DND-41 (cell line): ENCODE results near the gene SHANK3.

Source experiments
- ATAC-seq: fragments of 200-7000 bp; cut with Tn5 transposase; 3 replicates; pipeline ENCODE4 v1.9.1; 2021; ENCODE audit warnings: low read depth; ENCODE audit not compliant: insufficient read depth
- DNase-seq: peaks from one replicate; pipeline ENCODE4 v3.0.0-alpha.2; 2020
- H2AFZ ChIP-seq: 2 replicates; pipeline ENCODE4 v1.6.0; 2012; ENCODE audit warnings: low read depth, low read length
- H3K27ac ChIP-seq: 2 replicates; pipeline ENCODE4 v1.5.1; 2012; ENCODE audit warnings: low read length, inconsistent platforms
- H3K27me3 ChIP-seq: fragments of 200-600 bp; sonication (generic); 2 replicates; pipeline ENCODE4 v1.6.0; 2012; ENCODE audit warnings: low read length, mild to moderate bottlenecking, inconsistent platforms; ENCODE audit not compliant: insufficient read depth, poor library complexity
- H3K36me3 ChIP-seq: 2 replicates; pipeline ENCODE4 v1.5.1; 2012; ENCODE audit warnings: low read length, inconsistent platforms; ENCODE audit not compliant: insufficient read depth
- H3K4me1 ChIP-seq: 2 replicates; pipeline ENCODE4 v1.5.1; 2012; ENCODE audit warnings: mild to moderate bottlenecking, low read length; ENCODE audit not compliant: insufficient read depth
- H3K4me2 ChIP-seq: 2 replicates; pipeline ENCODE4 v1.6.0; 2012; ENCODE audit warnings: mild to moderate bottlenecking, moderate library complexity, low read length, inconsistent platforms; ENCODE audit not compliant: insufficient read depth
- H3K4me3 ChIP-seq, 2 experiments: fragments of 200-600 bp in 1 of 2; shearing (Covaris generic) in 1 of 2; 2 replicates each; pipeline ENCODE4 v1.5.1; 2012 to 2016; ENCODE audit warnings: inconsistent platforms in 2 of 2, low read length in 2 of 2, mild to moderate bottlenecking in 2 of 2, low read depth in 1 of 2, moderate library complexity in 1 of 2
- H3K79me2 ChIP-seq: 2 replicates; pipeline ENCODE4 v1.6.0; 2012; ENCODE audit warnings: low read length, inconsistent platforms; ENCODE audit not compliant: insufficient read depth
- H3K9ac ChIP-seq: 2 replicates; pipeline ENCODE4 v1.6.0; 2012; ENCODE audit warnings: low read depth, mild to moderate bottlenecking, inconsistent platforms, low read length, moderate library complexity
- H3K9me3 ChIP-seq: 2 replicates; pipeline ENCODE4 v1.5.1; 2012; ENCODE audit warnings: low read length, moderate library complexity, mild to moderate bottlenecking, inconsistent platforms; ENCODE audit not compliant: insufficient read depth, severe bottlenecking
- H4K20me1 ChIP-seq: 2 replicates; pipeline ENCODE4 v1.6.0; 2012; ENCODE audit warnings: low read length; ENCODE audit not compliant: insufficient read depth
- EZH2 ChIP-seq: IDR thresholded peaks from 3 replicates; pipeline ENCODE4 v1.6.1; 2012; ENCODE audit warnings: borderline replicate concordance, low read depth, mild to moderate bottlenecking, moderate library complexity, low read length, inconsistent platforms; ENCODE audit not compliant: severe bottlenecking
- TF ChIP-seq, protein P1 (sequence below): IDR thresholded peaks from 2 replicates; pipeline ENCODE4 v1.5.1; 2012; ENCODE audit warnings: borderline replicate concordance, low read length, moderate library complexity, mild to moderate bottlenecking; ENCODE audit not compliant: poor library complexity, severe bottlenecking; ENCODE audit errors: extremely low read depth

Gene SHANK3

DNA sequence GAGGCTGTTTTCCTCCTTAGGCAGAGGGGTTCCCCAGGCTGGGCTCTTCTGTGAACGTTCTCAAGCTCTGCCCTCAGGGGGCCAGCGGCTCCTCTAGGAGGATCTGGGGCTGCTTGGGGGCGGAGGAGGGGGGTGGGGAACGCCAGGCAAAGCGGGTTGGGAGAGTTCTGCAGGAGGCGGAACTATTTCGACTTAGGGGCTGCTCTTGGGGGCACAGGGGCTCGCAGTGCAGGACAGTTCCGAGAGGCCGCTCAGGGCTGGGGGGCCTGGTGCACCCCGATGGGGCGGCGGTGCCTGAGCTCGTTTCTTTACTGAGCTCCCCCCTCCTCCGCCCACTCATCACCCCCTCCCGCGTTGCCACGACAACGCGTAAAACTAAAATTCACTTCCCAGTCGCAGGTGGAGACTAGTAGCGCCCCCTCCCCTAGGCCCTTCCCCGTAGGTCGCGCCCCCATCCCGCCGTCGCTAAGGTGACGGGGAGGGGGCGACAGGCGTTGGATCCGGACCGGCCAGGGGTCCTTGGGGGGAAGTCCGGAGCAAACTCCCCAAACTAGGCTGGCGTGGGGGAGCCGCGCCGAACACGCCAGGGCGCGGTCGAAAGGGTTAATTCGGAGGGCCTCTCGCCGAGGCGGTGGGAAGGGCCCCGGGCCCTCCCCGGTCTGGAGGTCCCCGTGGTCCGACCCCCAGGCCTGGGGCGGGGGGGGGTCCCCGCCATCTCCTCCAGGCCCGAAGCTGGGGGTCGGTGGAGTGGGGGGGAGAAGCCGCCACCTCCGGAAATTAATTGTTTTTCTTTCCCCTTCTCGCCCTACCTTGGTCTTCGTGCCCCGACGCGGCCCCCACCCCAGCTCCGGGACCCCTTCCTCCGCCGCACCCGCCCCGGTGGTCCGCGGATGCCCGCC, 857 bp downstream of the SHANK3 start:
- Histone ChIP-seq H3K36me3 (no peaks in the 10 kb centered on the region), H3K4me1 (no peaks in the 10 kb centered on the region), H3K4me3 (no peak overlapping the region), H3K27ac (no peak overlapping the region), H4K20me1 (0 out of 2 replicates have a peak, but pooled peaks cover 4% of the 10 kb centered on the region), H3K79me2 (no peaks in the 10 kb centered on the region), H3K9me3 (no peaks in the 10 kb centered on the region), H2AFZ (no peak overlapping the region), H3K27me3 (peaks cover 38% of the 10 kb centered on the region), H3K9ac (no peak overlapping the region), H3K4me2 (no peak overlapping the region)
- DNase-seq (no peak), ATAC-seq (no peak)
- TF ChIP-seq, protein P1, sequence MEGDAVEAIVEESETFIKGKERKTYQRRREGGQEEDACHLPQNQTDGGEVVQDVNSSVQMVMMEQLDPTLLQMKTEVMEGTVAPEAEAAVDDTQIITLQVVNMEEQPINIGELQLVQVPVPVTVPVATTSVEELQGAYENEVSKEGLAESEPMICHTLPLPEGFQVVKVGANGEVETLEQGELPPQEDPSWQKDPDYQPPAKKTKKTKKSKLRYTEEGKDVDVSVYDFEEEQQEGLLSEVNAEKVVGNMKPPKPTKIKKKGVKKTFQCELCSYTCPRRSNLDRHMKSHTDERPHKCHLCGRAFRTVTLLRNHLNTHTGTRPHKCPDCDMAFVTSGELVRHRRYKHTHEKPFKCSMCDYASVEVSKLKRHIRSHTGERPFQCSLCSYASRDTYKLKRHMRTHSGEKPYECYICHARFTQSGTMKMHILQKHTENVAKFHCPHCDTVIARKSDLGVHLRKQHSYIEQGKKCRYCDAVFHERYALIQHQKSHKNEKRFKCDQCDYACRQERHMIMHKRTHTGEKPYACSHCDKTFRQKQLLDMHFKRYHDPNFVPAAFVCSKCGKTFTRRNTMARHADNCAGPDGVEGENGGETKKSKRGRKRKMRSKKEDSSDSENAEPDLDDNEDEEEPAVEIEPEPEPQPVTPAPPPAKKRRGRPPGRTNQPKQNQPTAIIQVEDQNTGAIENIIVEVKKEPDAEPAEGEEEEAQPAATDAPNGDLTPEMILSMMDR: no peak
- TF ChIP-seq EZH2: peak; percentile 62

DNA sequence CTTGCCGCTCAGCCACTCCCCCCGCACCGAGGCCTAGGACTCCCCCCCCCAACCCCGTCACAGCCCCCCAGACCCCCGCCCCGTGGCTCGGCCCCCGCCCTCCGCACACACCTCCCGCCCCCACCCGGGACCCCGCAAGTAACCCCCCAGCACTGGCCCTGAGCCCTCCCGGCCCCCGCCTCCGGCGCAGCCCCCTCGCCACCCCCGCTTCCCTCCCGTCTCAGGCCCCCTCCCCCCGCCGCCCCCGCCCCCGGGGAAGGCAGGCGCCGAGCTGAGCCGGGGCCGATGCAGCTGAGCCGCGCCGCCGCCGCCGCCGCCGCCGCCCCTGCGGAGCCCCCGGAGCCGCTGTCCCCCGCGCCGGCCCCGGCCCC, 1.5 kb downstream of the SHANK3 start:
- H3K9me3 ChIP-seq: no peaks in the 10 kb centered on the region
- no peaks in the 10 kb centered on the region for H3K36me3 ChIP-seq
- H3K27ac ChIP-seq: no peak overlapping the region
- H3K79me2 ChIP-seq: no peaks in the 10 kb centered on the region
- DNase-seq (no peak), ATAC-seq (no peak)
- H4K20me1 ChIP-seq: 0 out of 2 replicates have a peak, but pooled peaks cover 4% of the 10 kb centered on the region
- H3K4me3 ChIP-seq: no peak overlapping the region
- H3K4me2 ChIP-seq: no peak overlapping the region
- TF ChIP-seq, protein P1: no peak
- TF ChIP-seq EZH2: no peak
- H2AFZ ChIP-seq: no peak overlapping the region
- no peak overlapping the region for H3K9ac ChIP-seq
- H3K27me3 ChIP-seq: peaks cover 38% of the 10 kb centered on the region
- H3K4me1 ChIP-seq: no peaks in the 10 kb centered on the region

DNA sequence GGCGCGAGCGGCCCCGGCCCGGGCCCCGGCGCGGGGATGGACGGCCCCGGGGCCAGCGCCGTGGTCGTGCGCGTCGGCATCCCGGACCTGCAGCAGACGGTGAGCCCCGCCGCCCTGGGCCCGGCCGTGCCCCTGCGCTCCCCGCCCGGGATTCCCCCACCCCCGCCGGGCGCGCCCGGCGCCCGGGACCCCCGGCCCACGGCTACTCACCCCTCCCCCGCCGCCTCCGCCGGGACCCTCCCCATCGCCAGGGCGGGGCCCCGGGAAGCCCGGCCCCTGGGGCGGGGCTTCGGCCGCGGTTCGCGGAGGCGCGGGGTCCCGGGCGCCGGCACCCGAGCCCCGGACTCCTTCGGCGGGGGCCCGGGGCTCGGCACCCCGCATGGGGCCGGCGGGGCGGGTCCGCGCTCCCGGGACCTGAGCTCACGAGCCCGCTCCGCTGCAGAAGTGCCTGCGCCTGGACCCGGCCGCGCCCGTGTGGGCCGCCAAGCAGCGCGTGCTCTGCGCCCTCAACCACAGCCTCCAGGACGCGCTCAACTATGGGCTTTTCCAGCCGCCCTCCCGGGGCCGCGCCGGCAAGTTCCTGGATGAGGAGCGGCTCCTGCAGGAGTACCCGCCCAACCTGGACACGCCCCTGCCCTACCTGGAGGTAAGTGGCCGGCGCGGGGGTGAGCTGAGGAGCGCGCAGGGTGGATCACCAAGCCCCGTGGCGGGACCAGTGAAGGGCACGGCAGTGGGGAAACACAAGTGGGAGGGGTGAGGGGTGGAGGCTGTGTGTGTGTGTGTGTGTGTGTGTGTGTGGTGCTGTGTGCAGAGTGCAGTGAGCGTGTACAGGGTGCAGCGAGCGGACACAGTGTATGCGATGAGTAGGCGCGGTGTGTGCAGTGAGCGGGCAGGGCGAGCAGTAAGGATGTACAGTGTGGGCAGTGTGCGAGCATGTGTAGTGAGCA, 2.3 kb downstream of the SHANK3 start:
- TF ChIP-seq, protein P1: no peak
- peak; percentile 54 for TF ChIP-seq EZH2
- H2AFZ ChIP-seq: no peak overlapping the region
- H4K20me1 ChIP-seq: 0 out of 2 replicates have a peak, but pooled peaks cover 4% of the 10 kb centered on the region
- ATAC-seq (peak; percentile 22; the same call in 1 of the 3 replicates), DNase-seq (no peak)
- no peaks in the 10 kb centered on the region for H3K9me3 ChIP-seq
- no peaks in the 10 kb centered on the region for H3K79me2 ChIP-seq
- H3K27ac ChIP-seq: no peak overlapping the region
- H3K27me3 ChIP-seq: peaks cover 38% of the 10 kb centered on the region
- H3K4me1 ChIP-seq: no peaks in the 10 kb centered on the region
- H3K4me2 ChIP-seq: no peak overlapping the region
- H3K9ac ChIP-seq: no peak overlapping the region
- no peak overlapping the region for H3K4me3 ChIP-seq
- H3K36me3 ChIP-seq: no peaks in the 10 kb centered on the region
